Lower leg skin (tissue), 3 donors: ENCODE measurements around the gene PRR13.

ENCODE experiments used
- CTCF ChIP-seq, 3 donors: fragments of 450-650 bp; IDR thresholded peaks; one replicate each; pipeline ENCODE4 v1.5.1; 2016; ENCODE audit warnings: antibody characterized with exemption in 3 of 3, mild to moderate bottlenecking in 3 of 3, moderate library complexity in 2 of 3
- POLR2A ChIP-seq, 2 donors: fragments of 450-650 bp; IDR thresholded peaks; one replicate each; pipeline ENCODE4 v1.6.1; 2016 to 2017; ENCODE audit warnings: antibody characterized with exemption in 2 of 2, mild to moderate bottlenecking in 1 of 2, moderate library complexity in 1 of 2

GRCh38 chr12:53410951-53411350 is 30.6 kb upstream of the PRR13 start:
- TF ChIP-seq POLR2A (IDR thresholded peaks at IDR 0.05) (no peak), CTCF (IDR thresholded peaks at IDR 0.05) (no peak)
